H1 (cell line): ENCODE measurements around the gene THAP4. TPM values are rescaled to one million over a fixed set of nuclear protein-coding genes. Genes with fewer than 3 reads are reported as not detected.

ENCODE experiments used
- CTCF ChIA-PET: fragments of 300-600 bp; sonication (Branson Sonifier 250); formaldehyde crosslinking; loops from one replicate; lab custom pipeline; 2021; ENCODE audit not compliant: partially characterized antibody; lab: Charles Lee
- POLR2A ChIA-PET: fragments of 300-600 bp; sonication (Branson Sonifier 250); formaldehyde crosslinking; loops from one replicate; lab custom pipeline; 2021; ENCODE audit warnings: inconsistent platforms; ENCODE audit not compliant: partially characterized antibody; lab: Charles Lee
- DNase-seq, 2 experiments: peaks; one replicate each; pipeline versions ENCODE4 v3.0.0 to v3.0.0-alpha.2; 2010 to 2022; ENCODE audit warnings: low spot score in 2 of 2, low read depth in 1 of 2, mixed read lengths in 1 of 2
- FAIRE-seq: peaks from 2 replicates; lab custom pipeline; 2011; peaks lifted over from hg19 to GRCh38; lab: Jason Lieb, UNC
- H2AFZ ChIP-seq: 2 replicates; pipeline ENCODE4 v1.8.1; 2012; ENCODE audit warnings: low read length, inconsistent platforms
- H2AK5ac ChIP-seq: 2 replicates; pipeline ENCODE4 v1.6.1; 2013; ENCODE audit warnings: low read depth, low read length
- H2BK120ac ChIP-seq: replicated peaks from 2 replicates; pipeline ENCODE3; 2013; ENCODE audit warnings: low read depth, low read length, inconsistent platforms
- H2BK12ac ChIP-seq: 2 replicates; pipeline ENCODE4 v1.6.1; 2013; ENCODE audit warnings: low read depth, low read length
- H2BK15ac ChIP-seq: 2 replicates; pipeline ENCODE4 v1.6.1; 2013; ENCODE audit warnings: low read length
- H2BK20ac ChIP-seq: 2 replicates; pipeline ENCODE4 v1.6.1; 2013; ENCODE audit warnings: low read length
- H2BK5ac ChIP-seq: 2 replicates; pipeline ENCODE4 v1.6.1; 2013; ENCODE audit warnings: low read depth, low read length
- H3K14ac ChIP-seq: 2 replicates; pipeline ENCODE4 v1.6.1; 2013; ENCODE audit warnings: inconsistent platforms; ENCODE audit not compliant: insufficient read length
- H3K18ac ChIP-seq: 2 replicates; pipeline ENCODE4 v1.6.1; 2013; ENCODE audit warnings: low read length; ENCODE audit errors: extremely low read depth
- H3K23ac ChIP-seq: 2 replicates; pipeline ENCODE4 v1.6.1; 2013; ENCODE audit warnings: inconsistent platforms; ENCODE audit not compliant: insufficient read length
- H3K23me2 ChIP-seq: 2 replicates; pipeline ENCODE4 v1.6.1; 2013; ENCODE audit warnings: low read depth, low read length
- H3K27ac ChIP-seq: 2 replicates; pipeline ENCODE4 v1.6.1; 2011; ENCODE audit warnings: low read depth, low read length, inconsistent platforms
- H3K27me3 ChIP-seq, 4 experiments: replicated peaks in 1 of 4; 1 replicate in 1 of 4; 2 replicates in 3 of 4; pipeline versions ENCODE4 v1.6.1 to v1.8.1; 2011 to 2013; ENCODE audit warnings: low read length in 3 of 4, mild to moderate bottlenecking in 3 of 4, inconsistent platforms in 2 of 4, mixed read lengths in 2 of 4, moderate library complexity in 1 of 4; ENCODE audit not compliant: control insufficient read depth in 3 of 4, insufficient read depth in 3 of 4; ENCODE audit errors: extremely low read depth in 1 of 4
- H3K36me3 ChIP-seq, 4 experiments: 2 replicates each; pipeline versions ENCODE4 v1.6.1 to v1.8.1; 2011 to 2013; ENCODE audit warnings: mild to moderate bottlenecking in 4 of 4, low read length in 3 of 4, moderate library complexity in 2 of 4, control low read depth in 1 of 4, inconsistent platforms in 1 of 4; ENCODE audit not compliant: insufficient read depth in 4 of 4, control insufficient read depth in 2 of 4
- H3K4ac ChIP-seq: replicated peaks from 2 replicates; pipeline ENCODE3; 2013; ENCODE audit warnings: low read length, low read depth, mixed read lengths, inconsistent platforms; ENCODE audit not compliant: insufficient read length
- H3K4me1 ChIP-seq, 4 experiments: replicated peaks in 1 of 4; 1 replicate in 1 of 4; 2 replicates in 3 of 4; pipeline versions ENCODE4 v1.6.1 to v1.8.1; 2011 to 2013; ENCODE audit warnings: low read length in 3 of 4, inconsistent platforms in 2 of 4, mixed read lengths in 1 of 4; ENCODE audit not compliant: insufficient read depth in 4 of 4, control insufficient read depth in 3 of 4
- H3K4me2 ChIP-seq, 2 experiments: 2 replicates each; pipeline versions ENCODE4 v1.6.1 to v1.8.1; 2011 to 2013; ENCODE audit warnings: low read depth in 2 of 2, low read length in 2 of 2, control low read depth in 1 of 2, inconsistent platforms in 1 of 2, mild to moderate bottlenecking in 1 of 2; ENCODE audit not compliant: insufficient read depth in 1 of 2
- H3K4me3 ChIP-seq, 4 experiments: fragments of 200-600, 300-600 bp in 1 of 4; sonication (generic), shearing (Covaris generic), sonication (Bioruptor Twin) in 1 of 4; 2 replicates each; pipeline versions ENCODE4 v1.5.1 to v1.8.1; 2011 to 2016; ENCODE audit warnings: low read length in 4 of 4, low read depth in 3 of 4, control low read depth in 2 of 4, inconsistent platforms in 2 of 4, mild to moderate bottlenecking in 2 of 4, mixed read lengths in 1 of 4, moderate library complexity in 1 of 4; ENCODE audit not compliant: insufficient read depth in 2 of 4; ENCODE audit errors: extremely low read depth in 1 of 4
- H3K56ac ChIP-seq: replicated peaks from 2 replicates; pipeline ENCODE3; 2013; ENCODE audit warnings: low read depth, mild to moderate bottlenecking, mixed read lengths, low read length, inconsistent platforms; ENCODE audit not compliant: insufficient read length
- H3K79me1 ChIP-seq: 2 replicates; pipeline ENCODE4 v1.6.1; 2013; ENCODE audit warnings: low read depth, low read length, control low read depth
- H3K79me2 ChIP-seq, 2 experiments: 2 replicates each; pipeline versions ENCODE4 v1.6.1 to v1.8.1; 2012 to 2013; ENCODE audit warnings: low read length in 2 of 2, mild to moderate bottlenecking in 2 of 2, inconsistent platforms in 1 of 2; ENCODE audit not compliant: insufficient read depth in 2 of 2, control insufficient read depth in 1 of 2
- H3K9ac ChIP-seq, 4 experiments: replicated peaks in 1 of 4; 1 replicate in 1 of 4; 2 replicates in 3 of 4; pipeline versions ENCODE4 v1.6.1 to v1.8.1; 2011 to 2013; ENCODE audit warnings: low read depth in 3 of 4, low read length in 3 of 4, control low read depth in 2 of 4, mild to moderate bottlenecking in 2 of 4, moderate library complexity in 2 of 4, inconsistent platforms in 1 of 4; ENCODE audit errors: extremely low read depth in 1 of 4
- H3K9me3 ChIP-seq, 2 experiments: 2 replicates each; pipeline versions ENCODE4 v1.6.1 to v1.8.1; 2012 to 2013; ENCODE audit warnings: mild to moderate bottlenecking in 2 of 2, moderate library complexity in 2 of 2, control low read depth in 1 of 2, inconsistent platforms in 1 of 2, low read depth in 1 of 2, low read length in 1 of 2, mixed read lengths in 1 of 2; ENCODE audit not compliant: insufficient read depth in 2 of 2
- H4K20me1 ChIP-seq, 2 experiments: replicated peaks in 1 of 2; 2 replicates each; pipeline versions ENCODE3 to v1.8.1; 2011 to 2013; ENCODE audit warnings: inconsistent platforms in 2 of 2, low read length in 2 of 2, mild to moderate bottlenecking in 1 of 2; ENCODE audit not compliant: insufficient read depth in 2 of 2, control insufficient read depth in 1 of 2
- H4K5ac ChIP-seq: 2 replicates; pipeline ENCODE4 v1.6.1; 2013; ENCODE audit warnings: low read length, low read depth, mixed read lengths, inconsistent platforms; ENCODE audit not compliant: insufficient read length
- H4K8ac ChIP-seq: 2 replicates; pipeline ENCODE4 v1.8.0; 2013; ENCODE audit warnings: mild to moderate bottlenecking, moderate library complexity, low read length, inconsistent platforms; ENCODE audit not compliant: insufficient read depth; ENCODE audit errors: extremely low read depth
- H4K91ac ChIP-seq: replicated peaks from 2 replicates; pipeline ENCODE3; 2013; ENCODE audit warnings: low read length, mixed read lengths, inconsistent platforms; ENCODE audit not compliant: insufficient read length
- ATF2 ChIP-seq: IDR thresholded peaks from 2 replicates; pipeline ENCODE4 v1.6.1; 2012; ENCODE audit warnings: low read length, inconsistent platforms
- BACH1 ChIP-seq: IDR thresholded peaks from 2 replicates; pipeline ENCODE4 v1.6.1; 2012; ENCODE audit warnings: low read length, improper control_type of control experiment
- EZH2 ChIP-seq: fragments of 200-600 bp; sonication (generic); IDR thresholded peaks from 2 replicates; pipeline ENCODE4 v1.7.1; 2012; ENCODE audit warnings: low read depth, mild to moderate bottlenecking, moderate library complexity, low read length, inconsistent platforms; ENCODE audit not compliant: severe bottlenecking
- GTF2F1 ChIP-seq: IDR thresholded peaks from 2 replicates; pipeline ENCODE4 v1.6.1; 2012; ENCODE audit warnings: low read depth, low read length, improper control_type of control experiment, borderline replicate concordance
- JUN ChIP-seq: IDR thresholded peaks from 2 replicates; pipeline ENCODE4 v1.6.1; 2011; ENCODE audit warnings: low read depth, mild to moderate bottlenecking, improper control_type of control experiment, low read length
- JUND ChIP-seq: IDR thresholded peaks from 2 replicates; pipeline ENCODE4 v1.6.1; 2011; ENCODE audit warnings: mild to moderate bottlenecking, improper control_type of control experiment, low read length
- SIN3A ChIP-seq, 2 experiments: IDR thresholded peaks in 1 of 2; conservative IDR thresholded peaks in 1 of 2; 2 replicates each; pipeline ENCODE4 v1.6.1; 2011 to 2012; ENCODE audit warnings: low read length in 2 of 2, improper control_type of control experiment in 1 of 2, low read depth in 1 of 2, mild to moderate bottlenecking in 1 of 2
- TAF7 ChIP-seq: optimal IDR thresholded peaks from 2 replicates; pipeline ENCODE3; 2011; ENCODE audit warnings: low read depth, mild to moderate bottlenecking, inconsistent platforms, low read length, moderate library complexity, borderline replicate concordance
- WGBS, 2 experiments: shearing (Covaris generic) in 1 of 2; methylation state at CpG; one replicate each; pipeline versions ENCODE4 v1.1.6 to v1.1.7; 2013 to 2015; ENCODE audit warnings: low lambda C conversion rate in 2 of 2, mixed read lengths in 2 of 2, inconsistent platforms in 1 of 2, low coverage in 1 of 2, missing lambda C conversion rate in 1 of 2; ENCODE audit not compliant: insufficient replicate concordance in 2 of 2, insufficient coverage in 1 of 2, insufficient read length in 1 of 2; ENCODE audit errors: extremely low coverage in 1 of 2, missing lambda C conversion rate in 1 of 2; 5-methylcytosine and 5-hydroxymethylcytosine counted together
- polyA plus RNA-seq, 7 experiments: library from polyadenylated mRNA; depleted of rRNA in 3 of 7; stranded (reverse) in 5 of 7; unstranded in 2 of 7; fragments of >200 nt in 5 of 7; fragments of 200-250 nt in 2 of 7; gene quantifications; 1 replicate in 5 of 7; 2 replicates in 1 of 7; 4 replicates in 1 of 7; pipeline versions ENCODE4 v1.2.1 to v1.2.3, GENCODE V29; 2011 to 2013; ENCODE audit warnings: missing spikeins in 2 of 7, mixed read lengths in 2 of 7
- total RNA-seq: library from RNA; stranded (reverse); fragmentation: NEBNext Ultra II Directional; extraction: Animal tissue kit (Norgen Biotek cat#: 25700); gene quantifications from 2 replicates; pipeline ENCODE4 v1.2.1, GENCODE V29; 2021

Gene THAP4
- total and polyA plus RNA-seq, 2 of the 8 experiments (the other 6 are each of a cell fraction or from before 2014, with no cell fraction given): 78.9 to 83.6 TPM

- no peak overlapping the region; the same call in 1 of the 2 replicates for H2AFZ ChIP-seq
- no peak for TF ChIP-seq ATF2
- TF ChIP-seq SIN3A (conservative IDR thresholded peaks at IDR 0.05 in 1 of 2, IDR thresholded peaks at IDR 0.05 in 1 of 2; ENCODE audit: low read depth in 1 of 2, low read length in 2 of 2): no peak
- no peak for TF ChIP-seq GTF2F1
- no peak for TF ChIP-seq EZH2
- peak; percentile 45; the same call in 1 of the 2 replicates for TF ChIP-seq BACH1
- no peak for TF ChIP-seq TAF7
- TF ChIP-seq JUND: 0 out of 2 replicates have a peak, but pooled peaks have one; percentile 28
- TF ChIP-seq JUN: no peak
Measured at GRCh38 chr2:241609859-241610793, 26.8 kb downstream of the THAP4 start.

More at GRCh38 chr2:241609859-241610793, 26.8 kb downstream of the THAP4 start:
- Histone ChIP-seq H3K56ac (peak overlapping the region; percentile 56), H2AK5ac (no peak overlapping the region), H3K27ac (peak overlapping the region; percentile 73; the same call in 1 of the 2 replicates), H3K9ac (peak overlapping the region; percentile 10 to 75 (median 54); a peak in 6 of 7 replicates), H3K4me3 (peak overlapping the region; percentile 38 to 66 (median 60)), H2BK20ac (no peak overlapping the region), H3K4ac (peak overlapping the region; percentile 21), H3K23ac (no peak overlapping the region), H2BK120ac (no peak overlapping the region), H2BK15ac (no peak overlapping the region), H4K91ac (no peak overlapping the region), H3K9me3 (no peaks in the 10 kb centered on the region), H3K79me2 (peaks cover 6 to 23% of the 10 kb centered on the region in 2 experiments), H4K8ac (peak overlapping the region; percentile 82), H3K79me1 (peaks cover 4% of the 10 kb centered on the region; the same call in 1 of the 2 replicates), H4K20me1 (peaks cover 2 to 7% of the 10 kb centered on the region in 2 experiments), H3K18ac (peak overlapping the region; percentile 78), H3K23me2 (peaks cover 5% of the 10 kb centered on the region; the same call in 1 of the 2 replicates), H3K36me3 (peaks cover 0 to 4% (median 1%) of the 10 kb centered on the region in 4 experiments; a peak in 4 of 8 replicates), H3K27me3 (no peaks in the 10 kb centered on the region), H3K14ac (no peak overlapping the region), H2BK5ac (peak overlapping the region; percentile 44; the same call in 1 of the 2 replicates), H3K4me1 (no peaks in the 10 kb centered on the region), H4K5ac (peak overlapping the region; percentile 61), H2BK12ac (no peak overlapping the region), H3K4me2 (peak overlapping the region; percentile 58 to 85)
- DNase-seq: peak; percentile 80 to 96
- POLR2A ChIA-PET: interaction anchor here (0.6 to 2.4 kb wide), 14 partner anchors 13 to 294 kb away, joined by 3 to 10 read pairs (median 4); partner anchors contain the start of genes ATG4B, DTYMK, HDLBP and ING5
- CTCF ChIA-PET: interaction anchor here (0.5 to 3.8 kb wide), 12 partner anchors 12 to 287 kb away, joined by 3 to 18 read pairs (median 4); partner anchors contain the start of gene BOK
- FAIRE-seq: no peak
- WGBS, 2 experiments: 6% methylated on average over 46 of the region's 76 CpGs; no CpG with 5 or more reads in 1 of the 2 experiments
